ENCODE data around the gene C1QL4.

The C1QL4 gene

GRCh38 chr12:49347311-49348193 lies 10.6 kb upstream of the C1QL4 start:
- DNase-seq: peak; percentile 66 to 75

GRCh38 chr12:49346659-49347310 lies 9.8 kb upstream of the C1QL4 start, which contains the start of gene DNAJC22:
Gene DNAJC22, plus strand, starts transcription at chr12:49346888. Its CDS starts 1,985 bp downstream, at chr12:49348873.
- peak; percentile 30 to 39 for DNase-seq

- no peak for DNase-seq
Measured at GRCh38 chr12:49345825-49346658, 9.1 kb upstream of the C1QL4 start.

GRCh38 chr12:49345051-49345824 lies 8.2 kb upstream of the C1QL4 start:
- DNase-seq: peak in 1 of 2 experiments; percentile 26

- no peak for DNase-seq
Measured at GRCh38 chr12:49344486-49345050, 7.6 kb upstream of the C1QL4 start.

GRCh38 chr12:49342914-49343731 lies 6.1 kb upstream of the C1QL4 start:
- peak; percentile 40 to 72 for DNase-seq

- DNase-seq: peak; percentile 61 to 73
Measured at GRCh38 chr12:49342066-49342913, 5.3 kb upstream of the C1QL4 start.

- DNase-seq: no peak
Measured at GRCh38 chr12:49341777-49342065, 4.7 kb upstream of the C1QL4 start.

- DNase-seq: no peak
Measured at GRCh38 chr12:49340971-49341776, 4.2 kb upstream of the C1QL4 start.

- DNase-seq: no peak
Measured at GRCh38 chr12:49340095-49340870, 3.3 kb upstream of the C1QL4 start.

- no peak for DNase-seq
Measured at GRCh38 chr12:49339464-49339861, 2.5 kb upstream of the C1QL4 start.

- no peak for DNase-seq
Measured at GRCh38 chr12:49338830-49339463, 2.0 kb upstream of the C1QL4 start.

GRCh38 chr12:49335955-49336644 lies 888 bp downstream of the C1QL4 start:
- no peak for DNase-seq

- no peak for DNase-seq
Measured at GRCh38 chr12:49335118-49335954, 1.7 kb downstream of the C1QL4 start.

- no peak for DNase-seq
Measured at GRCh38 chr12:49334681-49335080, 2.3 kb downstream of the C1QL4 start.

GRCh38 chr12:49334226-49334625 lies 2.8 kb downstream of the C1QL4 start:
- no peak for DNase-seq

Data from stimulated activated CD4-positive, alpha-beta T cell treated with anti-CD3 and anti-CD28 coated beads, Interleukin-4, amount 100 ng/mL, for 4 hours (primary cell).